Left renal pelvis (tissue), 4 donors: ENCODE data around the gene PHLDB3. TPM values are rescaled to one million over a fixed set of nuclear protein-coding genes. Genes with fewer than 3 reads are reported as not detected.
A peak's percentile ranks its signal among the peaks of the same experiment; 100 is the strongest.
"Not testable (repeated sequence)": the region's sequence is repeated elsewhere in the genome, so short reads cannot be mapped to it uniquely, and the experiment has no call there.

Source experiments
- DNase-seq, 4 donors: peaks; one replicate each; pipeline ENCODE4 v3.0.0-alpha.2; 2013; ENCODE audit warnings: low read depth in 4 of 4, low spot score in 3 of 4
- polyA plus RNA-seq, 4 donors: library from polyadenylated mRNA; unstranded; fragments of 120-200 nt; gene quantifications; one replicate each; pipeline ENCODE4 v1.2.1, GENCODE V29; 2013; ENCODE audit not compliant: insufficient read length in 4 of 4

Gene PHLDB3
- polyA plus RNA-seq, result 10 to 100 TPM in 1 of 4 donors, 1 to 10 TPM in 3; 6.2 to 11.6 (median 8.2) TPM

- DNase-seq, result no peak
Measured at GRCh38 chr19:43504426-43505185, at the start of gene PHLDB3. TSS of gene PHLDB3 (minus strand) at chr19:43504746. CDS start at chr19:43504118, 628 bp downstream.

DNA sequence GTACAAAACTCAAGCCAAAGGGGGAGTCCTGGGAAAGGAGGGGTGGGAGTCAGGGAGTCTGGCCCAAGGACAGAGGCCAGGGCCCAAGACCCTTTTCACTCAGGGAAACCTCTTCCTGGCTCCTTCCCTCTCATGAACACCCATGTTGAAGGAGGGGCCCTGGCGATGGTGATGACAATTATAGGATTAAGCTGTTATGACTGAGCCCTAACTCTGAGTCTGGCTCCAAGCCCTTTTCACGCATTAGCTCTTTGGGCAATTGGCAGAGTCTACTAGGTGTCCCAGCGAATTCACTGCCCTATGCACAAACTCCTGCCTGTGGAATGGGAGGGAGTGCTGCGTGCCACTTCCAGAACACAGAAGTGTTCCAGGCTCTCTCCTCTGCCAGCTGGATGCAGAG is 49.1 kb upstream of the PHLDB3 start:
- DNase-seq, result no peak

- DNase-seq, result no peak
Measured at GRCh38 chr19:43552616-43553015, 48.1 kb upstream of the PHLDB3 start.

DNA sequence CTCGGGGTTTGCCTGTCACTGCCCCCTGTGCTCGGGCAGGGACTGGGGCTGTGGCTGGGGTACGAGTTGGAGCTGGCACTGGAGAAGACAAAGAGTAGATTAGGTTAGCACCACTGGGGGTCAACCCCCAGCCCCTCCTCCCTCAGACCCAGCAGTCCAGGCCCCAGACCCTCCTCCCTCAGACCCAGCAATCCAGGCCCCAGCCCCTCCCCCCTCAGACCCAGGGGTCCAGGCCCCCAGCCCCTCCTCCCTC is 47.6 kb upstream of the PHLDB3 start:
- DNase-seq, result no peak

- no peak for DNase-seq
Measured at GRCh38 chr19:43551399-43552197, 47.1 kb upstream of the PHLDB3 start.

DNA sequence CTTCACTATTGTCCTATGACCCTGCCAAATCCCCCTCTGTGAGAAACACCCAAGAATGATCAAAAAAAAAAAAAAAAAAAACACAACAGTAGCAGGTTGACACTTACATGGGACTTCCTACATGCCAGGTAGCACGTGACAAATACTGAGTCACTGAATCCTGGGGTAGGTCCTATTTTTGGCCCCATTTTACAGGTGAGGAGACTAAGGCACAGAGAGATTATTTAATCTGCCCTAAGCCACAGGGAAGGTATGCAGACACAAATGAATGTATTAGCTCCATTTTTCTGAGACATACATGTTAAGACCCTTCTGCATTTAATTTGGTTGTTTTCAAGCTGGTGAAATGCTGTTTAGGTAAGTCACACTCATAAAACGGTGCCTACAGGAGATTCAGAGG is 44.2 kb upstream of the PHLDB3 start:
- no peak for DNase-seq

DNA sequence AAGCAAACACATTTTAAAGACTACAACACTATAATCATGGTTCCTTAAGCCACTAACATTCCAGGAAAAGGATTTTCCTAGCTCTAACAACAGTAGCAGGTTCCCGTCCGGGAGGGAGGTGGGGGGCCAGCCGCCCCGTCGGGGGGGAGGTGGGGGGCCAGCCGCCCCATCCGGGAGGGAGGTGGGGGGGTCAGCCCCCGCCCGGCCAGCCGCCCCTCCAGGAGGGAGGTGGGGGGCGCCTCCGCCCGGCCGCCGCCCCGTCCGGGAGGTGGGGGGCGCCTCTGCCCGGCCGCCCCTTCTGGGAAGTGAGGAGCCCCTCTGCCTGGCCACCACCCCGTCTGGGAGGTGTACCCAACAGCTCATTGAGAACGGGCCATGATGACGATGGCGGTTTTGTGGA is 43.4 kb upstream of the PHLDB3 start:
- DNase-seq, result not testable (repeated sequence)

DNA sequence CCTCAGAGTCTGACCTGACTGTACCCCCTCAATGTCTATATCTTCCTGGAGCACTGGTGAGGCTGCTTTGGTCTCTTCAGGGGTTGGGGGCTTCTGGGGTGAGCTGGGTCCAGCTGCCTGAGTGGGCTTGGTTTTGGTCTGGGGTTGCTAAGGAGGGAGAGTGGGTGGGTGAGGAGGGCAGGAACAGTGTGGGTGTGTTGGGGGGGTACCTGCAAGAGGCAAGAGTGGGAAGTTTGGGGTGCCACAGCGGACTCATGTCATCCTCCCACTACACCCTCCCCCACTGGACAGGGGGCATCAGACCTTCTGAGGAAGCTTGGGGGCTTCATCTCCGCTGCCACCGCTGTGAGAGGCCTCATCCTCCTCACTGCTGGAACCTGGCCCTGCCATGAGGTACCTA is 42.0 kb upstream of the PHLDB3 start:
- DNase-seq, result no peak

- DNase-seq, result no peak
Measured at GRCh38 chr19:43545981-43546380, 41.4 kb upstream of the PHLDB3 start.

- no peak for DNase-seq
Measured at GRCh38 chr19:43545276-43545675, 40.7 kb upstream of the PHLDB3 start.

- no peak for DNase-seq
Measured at GRCh38 chr19:43544077-43544476, 39.5 kb upstream of the PHLDB3 start.

- DNase-seq, result no peak
Measured at GRCh38 chr19:43541920-43542650, 37.5 kb upstream of the PHLDB3 start.

- DNase-seq, result no peak
Measured at GRCh38 chr19:43540381-43540780, 35.8 kb upstream of the PHLDB3 start.

DNA sequence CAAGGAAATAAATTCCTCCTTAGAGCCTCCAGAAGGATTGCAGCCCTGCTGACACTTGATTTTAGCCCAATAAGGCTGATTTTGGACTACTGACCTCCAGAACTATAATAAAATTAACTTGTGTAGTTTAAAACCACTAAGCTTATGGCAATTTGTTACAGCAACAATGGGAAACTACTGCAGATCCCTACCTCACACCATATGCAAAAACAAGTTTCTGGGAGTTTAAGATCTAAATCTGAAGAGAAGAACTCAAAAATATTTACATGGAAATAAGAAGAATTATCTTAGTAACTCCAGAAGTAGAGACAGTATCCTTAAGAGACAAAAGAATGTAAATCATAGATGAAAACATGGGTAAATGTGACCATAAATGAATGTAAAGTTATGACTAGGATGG is 34.4 kb upstream of the PHLDB3 start:
- DNase-seq, result no peak

DNA sequence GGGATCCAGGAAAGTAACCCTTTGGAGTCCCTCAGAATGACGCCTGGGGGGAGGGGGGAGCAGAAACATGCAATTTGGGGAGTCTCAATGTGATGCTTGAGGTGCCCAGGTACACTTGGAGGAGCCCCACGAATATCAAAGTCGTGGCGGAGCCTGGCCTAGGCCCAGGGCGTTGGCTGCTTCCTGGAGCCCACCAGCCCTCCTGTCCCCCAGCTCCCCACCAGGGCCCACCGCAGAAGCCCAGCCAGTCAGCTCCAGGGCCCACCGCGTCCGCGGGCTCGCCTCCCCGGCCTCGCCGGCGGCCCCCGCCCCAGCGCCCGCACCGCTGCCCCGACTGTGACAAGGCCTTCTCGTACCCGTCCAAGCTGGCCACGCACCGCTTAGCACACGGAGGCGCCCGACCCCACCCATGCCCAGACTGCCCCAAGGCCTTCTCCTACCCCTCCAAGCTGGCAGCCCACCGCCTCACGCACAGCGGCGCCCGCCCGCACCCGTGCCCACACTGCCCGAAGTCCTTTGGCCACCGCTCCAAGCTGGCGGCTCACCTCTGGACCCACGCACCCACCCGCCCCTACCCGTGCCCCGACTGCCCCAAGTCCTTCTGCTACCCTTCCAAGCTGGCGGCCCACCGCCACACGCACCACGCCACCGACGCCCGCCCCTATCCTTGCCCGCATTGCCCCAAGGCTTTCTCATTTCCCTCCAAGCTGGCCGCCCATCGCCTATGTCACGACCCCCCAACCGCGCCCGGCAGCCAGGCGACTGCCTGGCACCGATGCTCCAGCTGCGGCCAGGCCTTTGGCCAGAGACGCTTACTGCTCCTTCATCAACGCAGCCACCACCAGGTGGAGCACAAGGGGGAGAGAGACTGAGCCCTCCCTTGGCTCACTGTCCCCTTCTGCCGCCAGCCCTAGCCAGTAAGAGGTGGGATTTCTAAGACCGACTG is 30.5 kb upstream of the PHLDB3 start:
- no peak for DNase-seq

DNA sequence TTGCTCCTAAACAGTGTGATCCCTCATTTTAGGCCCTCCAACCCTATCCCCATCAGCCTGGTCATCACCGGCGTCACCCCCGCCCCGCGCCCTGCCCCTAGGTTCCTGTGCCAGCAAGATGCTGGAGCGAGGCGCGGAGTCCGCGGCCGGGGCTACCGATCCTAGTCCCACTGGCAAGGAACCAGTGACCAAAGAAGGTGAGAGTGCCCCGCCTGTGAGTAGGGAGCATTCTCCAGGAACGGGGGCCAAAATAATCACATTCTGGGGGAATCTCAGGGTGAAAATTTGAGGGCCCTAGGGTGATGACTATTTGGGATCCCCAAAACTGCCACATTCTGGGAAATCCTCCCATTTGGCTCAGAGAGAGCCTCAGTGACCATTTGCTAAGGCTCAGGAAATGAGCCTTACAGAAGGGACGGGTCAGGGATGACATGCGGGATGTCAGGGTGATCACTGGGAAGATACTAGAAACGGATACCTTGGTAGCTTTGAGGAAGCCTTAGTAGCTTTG is 29.8 kb upstream of the PHLDB3 start:
- DNase-seq, result no peak

- DNase-seq, result peak; percentile 95 to 99 (median 97)
Measured at GRCh38 chr19:43533546-43534304, 29.2 kb upstream of the PHLDB3 start.

DNA sequence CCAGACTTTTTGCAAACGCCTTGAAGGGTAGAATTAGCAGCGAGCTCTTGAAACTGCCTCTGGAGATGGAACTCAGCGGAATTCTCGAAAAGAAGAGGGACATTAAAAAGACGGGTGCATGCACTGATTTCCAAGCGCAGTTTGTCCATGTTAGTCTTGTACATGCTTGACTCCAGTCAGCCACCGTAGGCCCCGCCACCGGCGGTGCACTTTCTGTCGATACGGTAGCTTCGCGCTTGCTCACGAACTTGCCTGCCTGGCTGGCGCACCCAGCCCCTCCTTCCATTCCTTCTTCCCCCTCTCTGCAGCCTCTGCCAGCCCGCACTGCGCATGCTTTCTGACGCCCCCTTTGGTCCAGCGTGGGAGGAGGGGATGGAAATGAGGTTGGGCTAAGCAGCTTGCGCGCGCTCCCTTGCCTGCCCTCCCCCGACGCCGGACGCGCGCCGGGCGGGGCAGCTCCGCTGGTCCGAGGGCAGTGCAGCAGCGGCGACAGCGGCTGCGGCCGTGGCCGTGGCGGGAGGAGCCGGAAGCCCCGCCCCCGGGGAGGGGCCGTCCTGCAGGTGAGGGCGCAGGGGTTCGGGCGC is 28.5 kb upstream of the PHLDB3 start, which contains the start of gene ZNF575:
ZNF575 (plus strand) TSS at position 227 of the 584 bp plus-strand sequence. CDS start 1,235 bp downstream, outside the sequence.
- DNase-seq, result peak; percentile 93 to 95 (median 94)

GRCh38 chr19:43532571-43532961 is 28.0 kb upstream of the PHLDB3 start:
- DNase-seq, result no peak
